Ovary (tissue), 9 donors: ENCODE results near the gene MAL. TPM values are rescaled to one million over a fixed set of nuclear protein-coding genes. Genes with fewer than 3 reads are reported as not detected.

ENCODE experiments used
- DNase-seq, 5 donors: peaks; one replicate each; pipeline ENCODE4 v3.0.0-alpha.2; 2019 to 2020
- H3K27ac ChIP-seq, 2 donors: fragments of 200-600 bp; one replicate each; pipeline versions ENCODE4 v1.5.1 to v1.8.0; 2019 to 2022
- H3K27me3 ChIP-seq: fragments of 200-600 bp; one replicate; pipeline ENCODE4 v1.8.0; 2022
- H3K36me3 ChIP-seq: fragments of 200-600 bp; sonication (generic); one replicate; pipeline ENCODE4 v1.5.1; 2019
- H3K4me1 ChIP-seq: one replicate; pipeline ENCODE4 v1.8.1; 2013; ENCODE audit warnings: mild to moderate bottlenecking, moderate library complexity; ENCODE audit not compliant: insufficient read depth
- H3K4me3 ChIP-seq: fragments of 200-600 bp; sonication (generic); one replicate; pipeline ENCODE4 v1.5.1; 2017
- H3K9me3 ChIP-seq, 2 donors: fragments of 200-600 bp in 1 of 2; sonication (generic) in 1 of 2; one replicate each; pipeline versions ENCODE4 v1.5.1 to v1.8.1; 2013 to 2019; ENCODE audit warnings: mild to moderate bottlenecking in 1 of 2, moderate library complexity in 1 of 2
- CTCF ChIP-seq, 3 donors: fragments of 450-650 bp in 2 of 3; fragments of 200-600 bp in 1 of 3; IDR thresholded peaks; one replicate each; pipeline versions ENCODE4 v1.5.1 to v1.8.0; 2016 to 2022; ENCODE audit warnings: antibody characterized with exemption in 3 of 3, mild to moderate bottlenecking in 1 of 3
- EP300 ChIP-seq: sonication (generic); formaldehyde crosslinking; IDR thresholded peaks from one replicate; pipeline ENCODE4 v1.6.1; 2017; ENCODE audit warnings: antibody characterized with exemption
- POLR2A ChIP-seq: fragments of 450-650 bp; IDR thresholded peaks from one replicate; pipeline ENCODE4 v1.6.1; 2017; ENCODE audit warnings: antibody characterized with exemption, mild to moderate bottlenecking, moderate library complexity
- WGBS, 3 donors: extraction: QIAGEN DNeasy Blood & Tissue Kit in 1 of 3; methylation state at CpG; one replicate each; pipeline versions ENCODE4 v1.1.5 to v1.1.7; 2013 to 2017; 5-methylcytosine and 5-hydroxymethylcytosine counted together
- intact Hi-C, 4 donors: fragments of 100-400 bp; cut with DNase I; formaldehyde crosslinking; loops; one replicate each; pipeline versions ENCODE4 v1.11.0 to v1.15.1; 2022 to 2023
- polyA plus RNA-seq, 2 donors: library from polyadenylated mRNA; stranded (reverse); fragments of 200-250 nt in 1 of 2; fragments of 350-450 nt in 1 of 2; fragmentation: Illumina TruSeq in 1 of 2; extraction: RNeasy Lipid Tissue Mini Kit (QIAGEN cat#74804) in 1 of 2; gene quantifications; one replicate each; pipeline ENCODE4 v1.2.3, GENCODE V29; 2013 to 2014
- total RNA-seq, 7 donors: library from RNA; depleted of rRNA in 2 of 7; stranded (reverse); fragments of >200 nt in 2 of 7; fragmentation: NEBNext Ultra II Directional in 3 of 7; extraction: Animal tissue kit (Norgen Biotek cat#: 25700) in 3 of 7; gene quantifications; one replicate each; pipeline versions ENCODE4 v1.1.0 to v1.2.4, GENCODE V29; 2016 to 2023
- donor health status: DM: no; HTN: no; CAD: no; lungs with moderate emphysema.
- donor health status: DM: no; HTN: no; CAD: no.
- donor health status: Bipolar disorder and iron deficiency.
- donor health status: DM: yes; HTN: yes; CAD: no.
- donor health status: DM: no; HTN: no; CAD: no.
- donor health status: DM: yes; HTN: yes; CAD: no.

MAL gene
- total and polyA plus RNA-seq, 9 donors: 0.45 to 4.7 (median 1.6) TPM; not detected in 2

GRCh38 chr2:95010718-95011117 is 14.8 kb upstream of the MAL start:
- Histone ChIP-seq H3K4me3 (no peak overlapping the region), H3K27me3 (no peaks in the 10 kb centered on the region), H3K36me3 (no peaks in the 10 kb centered on the region), H3K27ac (no peak overlapping the region), H3K9me3 (no peaks in the 10 kb centered on the region), H3K4me1 (no peaks in the 10 kb centered on the region)
- no peak for TF ChIP-seq CTCF (IDR thresholded peaks at IDR 0.05)
- intact Hi-C loops: no loop called here
- 92 to 94% (median 93%) methylated on average over 9 of the region's 9 CpGs for WGBS, 3 donors
- DNase-seq: no peak

GRCh38 chr2:95012881-95013550 is 12.5 kb upstream of the MAL start:
- WGBS, 3 donors: 79 to 83% (median 82%) methylated on average over 10 of the region's 10 CpGs
- H3K4me3 ChIP-seq: no peak overlapping the region
- no peaks in the 10 kb centered on the region for H3K4me1 ChIP-seq
- DNase-seq: no peak
- no peak overlapping the region for H3K27ac ChIP-seq
- no peak for TF ChIP-seq CTCF (IDR thresholded peaks at IDR 0.05)
- TF ChIP-seq EP300: no peak
- TF ChIP-seq POLR2A: no peak
- no peaks in the 10 kb centered on the region for H3K9me3 ChIP-seq
- no peaks in the 10 kb centered on the region for H3K27me3 ChIP-seq
- intact Hi-C loops: no loop called here
- H3K36me3 ChIP-seq: no peaks in the 10 kb centered on the region

GRCh38 chr2:95013726-95014125 is 11.8 kb upstream of the MAL start:
- DNase-seq: no peak
- Histone ChIP-seq H3K4me3 (no peak overlapping the region), H3K36me3 (no peaks in the 10 kb centered on the region), H3K27me3 (no peaks in the 10 kb centered on the region), H3K4me1 (no peaks in the 10 kb centered on the region), H3K27ac (no peak overlapping the region), H3K9me3 (no peaks in the 10 kb centered on the region)
- TF ChIP-seq POLR2A: no peak
- no peak for TF ChIP-seq EP300
- TF ChIP-seq CTCF (IDR thresholded peaks at IDR 0.05): no peak
- WGBS, 3 donors: 77 to 83% (median 79%) methylated on average over 6 of the region's 6 CpGs
- intact Hi-C loops: no loop called here

GRCh38 chr2:95014126-95014708 is 11.3 kb upstream of the MAL start:
- WGBS, 3 donors: 73 to 84% (median 76%) methylated on average over 10 of the region's 10 CpGs
- H3K27me3 ChIP-seq: no peaks in the 10 kb centered on the region
- H3K4me1 ChIP-seq: no peaks in the 10 kb centered on the region
- DNase-seq: no peak
- intact Hi-C loops: no loop called here
- no peaks in the 10 kb centered on the region for H3K9me3 ChIP-seq
- TF ChIP-seq POLR2A: no peak
- TF ChIP-seq CTCF (IDR thresholded peaks at IDR 0.05): no peak
- no peaks in the 10 kb centered on the region for H3K36me3 ChIP-seq
- no peak overlapping the region for H3K27ac ChIP-seq
- no peak overlapping the region for H3K4me3 ChIP-seq
